ENCODE data around the gene LRP1B.
"Not testable (repeated sequence)": the region's sequence is repeated elsewhere in the genome, so short reads cannot be mapped to it uniquely, and the experiment has no call there.

LRP1B gene

GRCh38 chr2:140964324-140964723, 1166.5 kb downstream of the LRP1B start:
- not testable (repeated sequence) for DNase-seq

GRCh38 chr2:140949932-140950331, 1180.9 kb downstream of the LRP1B start:
- DNase-seq, result no peak

- no peak for DNase-seq
Observed at GRCh38 chr2:140947236-140947635, 1183.6 kb downstream of the LRP1B start.

- no peak for DNase-seq
Observed at GRCh38 chr2:140943867-140944266, 1186.9 kb downstream of the LRP1B start.

- DNase-seq, result no peak
Observed at GRCh38 chr2:140942284-140942683, 1188.5 kb downstream of the LRP1B start.

- DNase-seq, result no peak
Observed at GRCh38 chr2:140929849-140930248, 1201.0 kb downstream of the LRP1B start.

- DNase-seq, result no peak
Observed at GRCh38 chr2:140918426-140918825, 1212.4 kb downstream of the LRP1B start.

- DNase-seq, result no peak
Observed at GRCh38 chr2:140916410-140916809, 1214.4 kb downstream of the LRP1B start.

- no peak for DNase-seq
Observed at GRCh38 chr2:140910683-140911082, 1220.1 kb downstream of the LRP1B start.

- DNase-seq, result no peak
Observed at GRCh38 chr2:140905083-140905781, 1225.6 kb downstream of the LRP1B start.

- no peak for DNase-seq
Observed at GRCh38 chr2:140895378-140895777, 1235.4 kb downstream of the LRP1B start.

- no peak for DNase-seq
Observed at GRCh38 chr2:140893685-140894084, 1237.1 kb downstream of the LRP1B start.

- no peak for DNase-seq
Observed at GRCh38 chr2:140892911-140893637, 1237.7 kb downstream of the LRP1B start.

- DNase-seq, result no peak
Observed at GRCh38 chr2:140892436-140892835, 1238.4 kb downstream of the LRP1B start.

- no peak for DNase-seq
Observed at GRCh38 chr2:140891614-140892212, 1239.1 kb downstream of the LRP1B start.

GRCh38 chr2:140882671-140883620, 1247.9 kb downstream of the LRP1B start:
- DNase-seq, result no peak

GRCh38 chr2:140880573-140880972, 1250.2 kb downstream of the LRP1B start:
- DNase-seq, result no peak

GRCh38 chr2:140876015-140876414, 1254.8 kb downstream of the LRP1B start:
- no peak for DNase-seq

GRCh38 chr2:140873915-140874531, 1256.8 kb downstream of the LRP1B start:
- DNase-seq, result no peak

GRCh38 chr2:140869925-140870324, 1260.9 kb downstream of the LRP1B start:
- DNase-seq, result no peak

GRCh38 chr2:140869107-140869506, 1261.7 kb downstream of the LRP1B start:
- no peak for DNase-seq

GRCh38 chr2:140865837-140866236, 1265.0 kb downstream of the LRP1B start:
- no peak for DNase-seq

Data from NCI-H1048 (cell line).